ENCODE results near the gene JPH4.
"Not testable (repeated sequence)": the region's sequence is repeated elsewhere in the genome, so short reads cannot be mapped to it uniquely, and the experiment has no call there.

Gene JPH4

GRCh38 chr14:23538050-23538718, 40.4 kb downstream of the JPH4 start:
- H3K9me3 ChIP-seq (ENCODE audit: control insufficient read depth, insufficient read depth, low read length) = no peaks in the 10 kb centered on the region
- peak overlapping the region; percentile 36; the same call in 1 of the 2 replicates for H3K4me3 ChIP-seq (ENCODE audit: low read length)
- peak overlapping the region; percentile 97 for H3K27ac ChIP-seq (ENCODE audit: low read length)
- no CpG with 5 or more reads among the region's 10 CpGs for WGBS (ENCODE audit: insufficient coverage, insufficient read length)
- no peak for DNase-seq (ENCODE audit: low read depth, low spot score)
- peaks cover 10% of the 10 kb centered on the region for H3K36me3 ChIP-seq (ENCODE audit: control insufficient read depth, insufficient read depth, low read length)
- no peaks in the 10 kb centered on the region for H3K27me3 ChIP-seq (ENCODE audit: control insufficient read depth, insufficient read depth, low read length)
- H3K4me1 ChIP-seq (ENCODE audit: control insufficient read depth, insufficient read depth, low read length) = peaks cover 3% of the 10 kb centered on the region; the same call in 1 of the 2 replicates

GRCh38 chr14:23537351-23538049, 41.1 kb downstream of the JPH4 start:
- Histone ChIP-seq H3K9me3 (ENCODE audit: control insufficient read depth, insufficient read depth, low read length) (no peaks in the 10 kb centered on the region), H3K4me3 (ENCODE audit: low read length) (peak overlapping the region; percentile 36; the same call in 1 of the 2 replicates), H3K36me3 (ENCODE audit: control insufficient read depth, insufficient read depth, low read length) (peaks cover 14% of the 10 kb centered on the region), H3K27ac (ENCODE audit: low read length) (peak overlapping the region; percentile 97), H3K4me1 (ENCODE audit: control insufficient read depth, insufficient read depth, low read length) (peaks cover 3% of the 10 kb centered on the region; the same call in 1 of the 2 replicates), H3K27me3 (ENCODE audit: control insufficient read depth, insufficient read depth, low read length) (no peaks in the 10 kb centered on the region)
- DNase-seq (ENCODE audit: low read depth, low spot score) = no peak
- no CpG with 5 or more reads among the region's 13 CpGs for WGBS (ENCODE audit: insufficient coverage, insufficient read length)

GRCh38 chr14:23536906-23537305, 41.7 kb downstream of the JPH4 start:
- no CpG with 5 or more reads among the region's 6 CpGs for WGBS (ENCODE audit: insufficient coverage, insufficient read length)
- not testable (repeated sequence) for H3K4me1 ChIP-seq (ENCODE audit: control insufficient read depth, insufficient read depth, low read length); H3K9me3 ChIP-seq (ENCODE audit: control insufficient read depth, insufficient read depth, low read length); H3K27me3 ChIP-seq (ENCODE audit: control insufficient read depth, insufficient read depth, low read length); H3K27ac ChIP-seq (ENCODE audit: low read length); H3K4me3 ChIP-seq (ENCODE audit: low read length); DNase-seq (ENCODE audit: low read depth, low spot score)
- H3K36me3 ChIP-seq (ENCODE audit: control insufficient read depth, insufficient read depth, low read length) = peaks cover 18% of the 10 kb centered on the region

GRCh38 chr14:23536494-23536893, 42.1 kb downstream of the JPH4 start:
- Histone ChIP-seq H3K4me3 (ENCODE audit: low read length) (no peak overlapping the region), H3K27ac (ENCODE audit: low read length) (no peak overlapping the region), H3K4me1 (ENCODE audit: control insufficient read depth, insufficient read depth, low read length) (peaks cover 2% of the 10 kb centered on the region), H3K27me3 (ENCODE audit: control insufficient read depth, insufficient read depth, low read length) (no peaks in the 10 kb centered on the region), H3K9me3 (ENCODE audit: control insufficient read depth, insufficient read depth, low read length) (no peaks in the 10 kb centered on the region), H3K36me3 (ENCODE audit: control insufficient read depth, insufficient read depth, low read length) (peaks cover 19% of the 10 kb centered on the region)
- no peak for DNase-seq (ENCODE audit: low read depth, low spot score)
- no CpG with 5 or more reads among the region's 2 CpGs for whole genome bisulfite sequencing (ENCODE audit: insufficient coverage, insufficient read length)

- Histone ChIP-seq H3K9me3 (ENCODE audit: control insufficient read depth, insufficient read depth, low read length) (no peaks in the 10 kb centered on the region), H3K36me3 (ENCODE audit: control insufficient read depth, insufficient read depth, low read length) (peaks cover 21% of the 10 kb centered on the region), H3K27ac (ENCODE audit: low read length) (no peak overlapping the region), H3K27me3 (ENCODE audit: control insufficient read depth, insufficient read depth, low read length) (no peaks in the 10 kb centered on the region), H3K4me1 (ENCODE audit: control insufficient read depth, insufficient read depth, low read length) (peaks cover 2% of the 10 kb centered on the region), H3K4me3 (ENCODE audit: low read length) (no peak overlapping the region)
- WGBS (ENCODE audit: insufficient coverage, insufficient read length) = no CpG with 5 or more reads among the region's 4 CpGs
- DNase-seq (ENCODE audit: low read depth, low spot score) = no peak
These were observed 42.6 kb downstream of the JPH4 start for GRCh38 chr14:23535943-23536342.

- H3K4me1 ChIP-seq (ENCODE audit: control insufficient read depth, insufficient read depth, low read length) = peaks cover 2% of the 10 kb centered on the region
- DNase-seq (ENCODE audit: low read depth, low spot score) = no peak
- H3K27me3 ChIP-seq (ENCODE audit: control insufficient read depth, insufficient read depth, low read length) = no peaks in the 10 kb centered on the region
- no peak overlapping the region for H3K4me3 ChIP-seq (ENCODE audit: low read length)
- H3K36me3 ChIP-seq (ENCODE audit: control insufficient read depth, insufficient read depth, low read length) = peaks cover 21% of the 10 kb centered on the region
- WGBS (ENCODE audit: insufficient coverage, insufficient read length) = no CpG with 5 or more reads among the region's 16 CpGs
- no peaks in the 10 kb centered on the region for H3K9me3 ChIP-seq (ENCODE audit: control insufficient read depth, insufficient read depth, low read length)
- no peak overlapping the region for H3K27ac ChIP-seq (ENCODE audit: low read length)
These were observed 44.7 kb downstream of the JPH4 start for GRCh38 chr14:23533652-23534435.

GRCh38 chr14:23532658-23533057, 45.9 kb downstream of the JPH4 start:
- no CpG with 5 or more reads among the region's 7 CpGs for WGBS (ENCODE audit: insufficient coverage, insufficient read length)

GRCh38 chr14:23531391-23531790, 47.2 kb downstream of the JPH4 start:
- Histone ChIP-seq H3K27ac (ENCODE audit: low read length) (no peak overlapping the region), H3K9me3 (ENCODE audit: control insufficient read depth, insufficient read depth, low read length) (no peaks in the 10 kb centered on the region), H3K36me3 (ENCODE audit: control insufficient read depth, insufficient read depth, low read length) (peaks cover 29% of the 10 kb centered on the region), H3K27me3 (ENCODE audit: control insufficient read depth, insufficient read depth, low read length) (no peaks in the 10 kb centered on the region), H3K4me3 (ENCODE audit: low read length) (no peak overlapping the region; the same call in 1 of the 2 replicates), H3K4me1 (ENCODE audit: control insufficient read depth, insufficient read depth, low read length) (peaks cover 2% of the 10 kb centered on the region)
- no peak for DNase-seq (ENCODE audit: low read depth, low spot score)
- WGBS (ENCODE audit: insufficient coverage, insufficient read length) = no CpG with 5 or more reads among the region's 12 CpGs

More at GRCh38 chr14:23532658-23533057, 45.9 kb downstream of the JPH4 start:
- H3K27ac ChIP-seq (ENCODE audit: low read length) = no peak overlapping the region
- peaks cover 21% of the 10 kb centered on the region for H3K36me3 ChIP-seq (ENCODE audit: control insufficient read depth, insufficient read depth, low read length)
- no peak overlapping the region for H3K4me3 ChIP-seq (ENCODE audit: low read length)
- no peaks in the 10 kb centered on the region for H3K9me3 ChIP-seq (ENCODE audit: control insufficient read depth, insufficient read depth, low read length)
- no peaks in the 10 kb centered on the region for H3K27me3 ChIP-seq (ENCODE audit: control insufficient read depth, insufficient read depth, low read length)
- no peak for DNase-seq (ENCODE audit: low read depth, low spot score)
- H3K4me1 ChIP-seq (ENCODE audit: control insufficient read depth, insufficient read depth, low read length) = peaks cover 2% of the 10 kb centered on the region

- Histone ChIP-seq H3K4me3 (ENCODE audit: low read length) (no peak overlapping the region), H3K9me3 (ENCODE audit: control insufficient read depth, insufficient read depth, low read length) (no peaks in the 10 kb centered on the region), H3K4me1 (ENCODE audit: control insufficient read depth, insufficient read depth, low read length) (peaks cover 2% of the 10 kb centered on the region; the same call in 1 of the 2 replicates), H3K27me3 (ENCODE audit: control insufficient read depth, insufficient read depth, low read length) (no peaks in the 10 kb centered on the region), H3K27ac (ENCODE audit: low read length) (no peak overlapping the region), H3K36me3 (ENCODE audit: control insufficient read depth, insufficient read depth, low read length) (peaks cover 36% of the 10 kb centered on the region)
- WGBS (ENCODE audit: insufficient coverage, insufficient read length) = no CpG with 5 or more reads among the region's 10 CpGs
- DNase-seq (ENCODE audit: low read depth, low spot score) = no peak
These were observed 48.1 kb downstream of the JPH4 start for GRCh38 chr14:23530375-23531055.

- peaks cover 42% of the 10 kb centered on the region for H3K36me3 ChIP-seq (ENCODE audit: control insufficient read depth, insufficient read depth, low read length)
- no peaks in the 10 kb centered on the region for H3K27me3 ChIP-seq (ENCODE audit: control insufficient read depth, insufficient read depth, low read length)
- no CpG with 5 or more reads among the region's 3 CpGs for WGBS (ENCODE audit: insufficient coverage, insufficient read length)
- no peak overlapping the region for H3K4me3 ChIP-seq (ENCODE audit: low read length)
- DNase-seq (ENCODE audit: low read depth, low spot score) = no peak
- peaks cover 2% of the 10 kb centered on the region; the same call in 1 of the 2 replicates for H3K4me1 ChIP-seq (ENCODE audit: control insufficient read depth, insufficient read depth, low read length)
- H3K27ac ChIP-seq (ENCODE audit: low read length) = no peak overlapping the region
- no peaks in the 10 kb centered on the region for H3K9me3 ChIP-seq (ENCODE audit: control insufficient read depth, insufficient read depth, low read length)
These were observed 49.6 kb downstream of the JPH4 start for GRCh38 chr14:23529016-23529415.

Data from iPS DF 6.9 (cell line).